Caki2 (cell line): ENCODE measurements around the gene MYL9. TPM values are rescaled to one million over a fixed set of nuclear protein-coding genes. Genes with fewer than 3 reads are reported as not detected.

Source experiments
- DNase-seq: peaks from one replicate; pipeline ENCODE4 v3.0.0-alpha.2; 2015; ENCODE audit warnings: low read depth
- in situ Hi-C: cut with HindIII; loops from 2 replicates; pipeline ENCODE4 v1.10.0; 2016; ENCODE audit warnings: low sequenced_read_pairs, low pct_unique_long_range_greater_than_20kb, mixed read lengths
- total RNA-seq: library from RNA; depleted of rRNA; stranded (reverse); fragments of >200 nt; shearing (Covaris generic); gene quantifications from 2 replicates; pipeline ENCODE4 v1.2.3, GENCODE V29; 2014; ENCODE audit warnings: low replicate concordance

Gene MYL9
- total RNA-seq, 1 experiment from 2014 or later, result not detected

DNA sequence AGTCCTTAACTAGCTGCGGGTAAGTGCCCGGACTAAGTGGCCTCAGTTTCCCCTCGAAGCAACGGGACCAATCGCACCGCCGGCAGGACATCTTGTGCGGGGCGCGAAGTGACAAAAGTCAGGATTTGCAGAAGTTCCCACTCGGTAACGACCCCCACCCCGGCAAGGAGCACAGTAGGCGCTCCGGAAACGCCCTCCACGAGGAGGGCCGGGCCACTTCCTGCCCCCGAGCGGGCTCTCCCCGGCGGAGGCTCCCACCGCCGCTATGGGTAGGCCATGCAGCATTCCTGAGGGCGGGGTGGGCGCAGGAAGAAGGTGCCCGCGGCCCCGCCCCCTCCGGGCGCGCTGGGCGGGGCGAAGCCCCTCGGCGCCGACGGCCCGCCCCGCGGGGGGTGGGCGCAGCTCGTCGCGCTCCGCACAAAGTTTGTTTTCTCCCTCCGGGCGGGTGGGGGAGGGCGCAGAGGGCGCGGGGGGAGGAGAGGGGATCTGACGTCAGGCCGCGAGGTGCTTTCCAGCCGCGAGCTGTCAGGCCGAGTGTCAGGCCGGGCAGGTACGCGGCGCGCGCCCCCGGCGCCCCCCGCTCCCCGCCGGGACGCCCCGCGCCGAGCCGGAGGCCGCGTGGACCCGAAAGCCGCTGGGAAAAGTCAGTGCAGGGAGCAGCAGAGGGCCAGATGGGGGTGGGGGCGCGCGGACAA is 31.9 kb downstream of the MYL9 start, which contains the start of gene TGIF2:
Gene TGIF2, plus strand, starts transcription at position 495 of the 695 bp plus-strand sequence. CDS start 5,178 bp downstream, outside the sequence.
- in situ Hi-C loops, result no loop called here
- peak; percentile 88 for DNase-seq

DNA sequence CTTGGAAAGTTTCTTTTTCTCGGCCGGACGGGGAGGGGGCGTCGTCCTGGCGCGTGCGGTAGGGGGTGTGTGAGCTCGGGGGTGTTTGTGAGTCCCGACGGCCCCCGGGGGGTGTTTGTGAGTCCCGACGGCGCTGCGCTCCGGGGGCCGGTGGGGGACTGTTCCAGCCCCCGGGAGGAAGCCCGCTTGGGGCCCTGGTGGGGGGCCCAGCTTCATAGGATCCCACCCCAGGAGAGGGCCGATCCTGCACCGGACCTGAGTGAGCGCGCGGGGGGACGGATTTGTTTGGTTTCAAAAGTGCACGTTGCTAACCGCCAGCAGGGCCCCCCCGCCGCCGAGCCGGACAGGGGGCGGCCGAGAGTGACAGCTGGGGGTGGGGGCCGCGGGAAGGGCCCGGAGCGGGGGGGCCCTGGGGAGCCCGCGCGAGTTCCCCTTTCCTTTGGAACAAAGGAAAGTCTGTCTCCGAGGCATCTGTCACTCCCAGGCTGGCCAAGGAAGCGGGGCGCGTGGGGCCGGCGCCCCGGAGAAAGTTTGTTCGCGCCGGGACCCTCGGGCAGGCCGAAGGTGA is 32.6 kb downstream of the MYL9 start:
- DNase-seq, result no peak
- in situ Hi-C loops, result no loop called here

DNA sequence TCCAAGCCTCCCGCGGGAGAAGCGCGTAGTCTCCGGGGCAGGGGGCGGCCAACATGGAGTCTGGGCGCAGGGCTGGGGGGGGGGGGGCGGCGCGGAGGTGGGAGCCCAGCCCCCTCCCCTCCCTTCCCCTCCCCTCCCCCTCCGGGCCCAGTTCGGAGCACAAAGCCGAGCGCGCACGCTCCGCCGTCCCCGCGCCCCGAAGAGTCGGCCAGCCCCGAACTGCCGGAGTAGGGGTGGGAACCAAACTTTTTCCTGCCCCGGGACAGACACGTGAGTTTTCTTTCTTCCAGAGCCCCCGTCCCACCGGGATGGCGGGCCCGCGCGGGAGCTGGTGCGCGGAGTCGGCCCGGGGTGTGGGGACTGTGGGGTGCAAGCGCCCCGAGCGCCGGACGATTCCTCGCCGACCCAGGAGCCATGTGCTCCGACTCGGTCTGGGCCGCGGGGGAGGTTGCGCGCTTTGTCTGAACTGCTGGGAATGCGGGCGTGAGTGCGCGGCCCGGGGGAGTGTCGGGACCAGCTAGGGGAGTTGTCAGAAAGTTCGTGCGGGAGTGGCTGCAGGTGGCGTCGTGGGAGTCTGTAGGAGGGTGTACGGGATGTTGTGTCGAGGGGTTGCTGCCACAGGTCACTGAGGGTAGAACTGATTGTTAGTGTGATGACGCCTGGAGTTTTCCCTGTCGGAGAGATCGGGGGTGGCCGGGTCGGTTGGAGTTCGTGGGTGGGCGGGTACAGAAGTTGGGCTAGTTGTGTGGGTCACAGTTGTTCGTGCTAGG is 33.2 kb downstream of the MYL9 start:
- DNase-seq, result no peak
- in situ Hi-C loops, result no loop called here

DNA sequence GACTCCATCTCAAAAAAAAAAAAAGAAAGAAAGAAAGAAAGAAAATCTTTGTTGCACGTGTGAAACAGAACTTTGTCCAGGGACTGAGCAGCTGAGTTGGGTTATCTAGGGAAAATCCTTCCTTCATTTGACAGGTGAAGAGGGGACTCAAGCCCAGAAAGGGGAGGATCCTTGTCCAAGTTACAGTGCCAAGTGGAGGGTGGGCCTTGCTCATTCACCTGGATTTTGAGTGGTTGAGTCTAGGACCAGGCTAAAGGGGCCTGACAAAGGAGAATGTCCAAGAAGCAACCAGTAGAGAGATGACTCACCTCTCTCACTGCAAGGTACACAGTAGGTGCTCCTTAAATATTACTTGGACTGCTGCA is 34.7 kb downstream of the MYL9 start:
- in situ Hi-C loops, result no loop called here

DNA sequence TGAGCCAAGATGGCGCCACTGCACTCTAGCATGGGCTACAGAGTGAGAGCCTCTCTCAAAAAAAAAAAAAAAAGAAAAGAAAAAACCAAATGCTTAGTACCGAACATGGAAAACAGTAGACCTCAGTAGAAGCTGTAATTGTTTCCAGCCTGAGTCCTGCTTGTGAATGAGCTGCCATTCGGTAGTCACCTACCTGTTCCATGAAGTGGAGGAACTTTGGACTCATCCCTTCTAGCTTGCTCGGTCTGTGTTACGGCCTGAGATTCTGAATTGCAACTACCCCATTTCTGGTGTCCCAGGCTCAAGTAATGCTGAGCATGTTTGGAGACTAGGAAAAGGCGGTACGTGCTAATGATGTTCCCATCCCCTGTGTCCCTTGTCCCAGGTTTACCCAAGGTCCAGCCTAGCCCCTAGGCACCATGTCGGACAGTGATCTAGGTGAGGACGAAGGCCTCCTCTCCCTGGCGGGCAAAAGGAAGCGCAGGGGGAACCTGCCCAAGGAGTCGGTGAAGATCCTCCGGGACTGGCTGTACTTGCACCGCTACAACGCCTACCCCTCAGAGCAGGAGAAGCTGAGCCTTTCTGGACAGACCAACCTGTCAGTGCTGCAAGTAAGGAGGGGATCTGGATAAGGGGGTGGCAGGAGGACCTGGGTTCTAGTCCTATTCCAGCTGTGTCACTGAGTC is 37.2 kb downstream of the MYL9 start:
- in situ Hi-C loops, result no loop called here
- DNase-seq, result no peak

More for the DNA sequence above, 34.7 kb downstream of the MYL9 start:
- DNase-seq, result no peak

DNA sequence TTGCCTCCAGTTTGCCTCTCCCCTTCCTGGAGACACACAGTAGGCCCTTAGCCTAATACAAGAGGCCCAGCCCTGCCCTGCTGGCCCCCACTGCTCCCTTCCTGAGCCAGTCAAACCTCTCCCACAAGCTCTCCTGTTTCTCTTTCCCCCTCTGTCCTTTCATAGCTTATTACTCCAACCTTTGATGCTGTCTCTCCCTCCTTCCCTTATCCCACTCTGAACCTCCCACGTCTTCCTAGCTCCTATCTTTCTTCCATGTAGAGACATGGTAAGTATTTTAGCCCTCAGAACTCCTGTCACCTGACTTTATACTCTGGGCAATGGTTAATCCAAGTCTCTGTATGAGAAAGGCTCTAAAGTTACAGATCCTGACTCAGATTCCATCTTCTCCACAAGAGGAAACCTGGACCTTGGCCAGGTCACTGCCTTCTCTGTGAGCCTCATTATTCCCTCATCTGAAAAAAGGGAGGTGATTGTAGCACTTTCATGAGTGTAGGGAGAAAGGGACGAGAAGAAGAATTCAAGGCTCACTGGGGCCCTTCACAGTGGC is 38.8 kb downstream of the MYL9 start:
- DNase-seq, result peak; percentile 80

DNA sequence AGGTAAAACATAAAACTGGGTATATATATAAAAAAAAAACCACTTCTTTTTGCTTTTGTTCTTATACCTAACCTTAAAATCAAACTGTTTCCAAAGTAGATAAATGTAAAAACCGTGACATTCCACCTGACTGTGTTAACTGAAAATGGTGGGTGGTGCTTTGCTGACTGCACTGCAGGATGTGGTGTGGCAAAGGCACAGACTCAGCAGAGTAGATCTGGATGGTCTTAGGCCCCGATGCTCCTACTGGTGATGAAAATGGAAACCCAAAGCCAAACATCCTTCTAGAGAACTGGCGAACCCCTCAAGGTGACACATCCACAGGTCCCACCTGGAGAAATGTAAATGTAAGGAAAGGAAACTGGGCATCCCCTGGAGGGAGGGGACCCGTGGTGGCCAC is 41.0 kb downstream of the MYL9 start:
- no peak for DNase-seq
- in situ Hi-C loops, result no loop called here

More for the DNA sequence above, 38.8 kb downstream of the MYL9 start:
- in situ Hi-C loops, result no loop called here

DNA sequence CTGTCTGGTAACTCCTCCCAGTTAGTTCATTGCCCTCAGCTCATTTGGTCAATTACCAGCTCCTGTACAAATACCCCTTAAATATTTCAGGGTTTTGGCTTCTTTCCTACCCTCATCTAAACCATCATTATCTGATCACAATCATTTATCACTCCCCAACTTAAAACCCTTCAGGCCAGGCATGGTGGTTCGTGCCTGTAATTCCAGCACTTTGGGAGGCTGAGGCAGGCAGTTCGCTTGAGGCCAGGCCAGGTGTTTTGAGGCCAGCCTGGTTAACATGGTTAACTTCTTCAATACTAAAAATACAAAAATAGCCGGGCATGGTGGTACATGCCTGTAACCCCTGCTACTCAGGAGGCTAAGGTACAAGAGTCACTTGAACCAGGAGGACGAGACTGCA is 41.5 kb downstream of the MYL9 start:
- no peak for DNase-seq
- in situ Hi-C loops, result no loop called here

DNA sequence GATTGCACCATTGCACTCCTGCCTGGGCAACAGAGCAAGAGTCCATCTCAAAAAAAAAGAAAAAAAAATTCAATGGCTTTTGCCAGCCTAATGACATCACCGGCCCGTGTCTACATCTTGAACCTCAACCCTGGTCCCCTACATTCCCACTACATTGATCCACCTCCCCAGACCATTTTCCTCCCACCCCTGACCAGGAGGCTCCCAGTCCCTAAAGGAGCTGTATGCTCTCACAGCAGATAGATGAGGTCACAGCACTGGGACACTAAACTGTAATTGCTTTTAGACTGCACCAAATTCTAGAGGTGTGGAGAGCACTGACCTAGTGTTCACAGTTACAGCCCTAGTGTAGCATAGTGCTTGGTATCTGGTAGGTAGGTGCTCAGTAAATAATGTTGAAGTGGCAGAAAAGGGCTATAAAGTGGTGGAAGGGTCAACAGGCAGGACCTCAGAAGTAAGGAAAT is 42.7 kb downstream of the MYL9 start:
- no peak for DNase-seq
- in situ Hi-C loops, result no loop called here

DNA sequence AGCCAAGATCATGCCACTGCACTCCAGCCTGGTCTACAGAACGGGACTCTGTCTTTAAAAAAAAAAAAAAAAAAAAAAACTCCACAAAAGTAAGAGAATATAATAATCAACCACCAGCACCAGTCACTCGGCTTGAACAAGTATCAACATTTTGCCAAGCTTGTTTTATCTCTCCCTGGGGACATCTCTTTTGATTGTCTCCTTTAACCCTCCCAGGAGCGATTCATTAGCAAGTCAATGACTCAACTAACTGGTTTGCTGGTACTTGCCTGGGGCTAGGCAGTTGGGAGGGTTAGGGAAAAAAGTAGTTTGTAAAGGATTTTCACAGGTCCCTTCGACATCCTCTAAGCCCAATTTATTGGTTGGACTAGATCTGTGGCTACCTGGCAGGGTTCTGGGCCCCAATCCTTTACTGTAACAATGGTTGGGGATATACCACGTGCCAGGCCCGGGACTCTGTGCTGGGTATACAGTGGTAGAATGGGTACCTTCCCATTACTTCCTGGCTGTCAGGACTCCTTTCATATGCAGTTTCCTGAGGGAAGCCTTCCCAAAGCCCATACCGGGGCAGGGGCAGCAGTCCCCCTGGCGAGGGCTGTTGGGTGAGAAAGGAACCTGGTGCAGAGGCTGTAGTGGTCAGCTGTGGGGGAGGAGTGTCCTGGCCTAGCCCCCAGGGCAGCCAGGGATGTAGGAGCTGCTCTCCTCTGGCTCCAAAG is 44.2 kb downstream of the MYL9 start:
- DNase-seq, result peak; percentile 58
- in situ Hi-C loops, result no loop called here

DNA sequence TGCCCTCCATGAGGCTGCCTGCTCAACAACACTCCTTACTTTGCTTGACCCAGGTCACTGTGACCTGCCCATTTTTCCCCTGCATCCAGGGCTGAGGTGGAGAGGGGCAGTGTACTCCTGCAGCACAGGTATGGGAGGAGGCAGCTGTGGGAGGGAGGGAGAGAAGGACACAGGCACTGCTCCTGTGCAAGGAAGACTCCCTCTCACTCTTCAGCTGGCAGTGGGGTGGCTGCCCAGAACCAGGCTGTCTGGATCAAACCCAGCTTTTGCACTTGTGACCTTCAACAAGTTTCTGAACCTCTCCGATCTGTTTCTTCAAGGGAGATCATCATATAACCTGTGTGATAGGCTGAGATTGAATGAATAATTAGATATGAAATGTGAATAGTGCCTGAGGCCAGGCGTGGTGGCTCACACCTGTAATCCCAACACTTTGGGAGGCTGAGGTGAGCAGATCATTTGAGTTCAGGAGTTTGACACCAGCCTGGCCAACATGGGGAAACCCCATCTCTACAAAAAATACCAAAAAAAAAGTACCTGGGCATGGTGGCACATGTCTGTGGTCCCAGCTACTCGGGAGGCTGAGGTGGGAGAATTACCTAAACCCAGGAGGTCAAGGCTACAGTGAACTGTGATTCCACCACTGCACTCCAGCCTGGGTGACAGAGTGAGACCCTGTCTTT is 46.2 kb downstream of the MYL9 start:
- DNase-seq, result no peak
- in situ Hi-C loops, result no loop called here

DNA sequence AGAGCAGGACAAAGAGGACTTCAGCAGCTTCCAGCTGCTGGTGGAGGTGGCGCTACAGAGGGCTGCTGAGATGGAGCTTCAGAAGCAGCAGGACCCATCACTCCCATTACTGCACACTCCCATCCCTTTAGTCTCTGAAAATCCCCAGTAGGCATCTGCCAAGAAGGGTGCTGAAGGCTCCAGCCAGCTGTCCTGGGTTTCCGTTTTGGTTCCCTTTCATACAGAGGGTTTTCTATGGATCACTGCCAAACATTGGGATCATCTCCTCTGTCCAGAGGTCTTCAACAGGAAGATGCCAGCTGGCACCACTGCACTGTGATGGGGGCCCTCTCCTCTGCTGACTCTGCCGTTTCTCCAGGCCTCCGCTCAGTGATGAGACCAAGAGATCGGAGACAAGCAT is 50.0 kb downstream of the MYL9 start:
- in situ Hi-C loops, result no loop called here

DNA sequence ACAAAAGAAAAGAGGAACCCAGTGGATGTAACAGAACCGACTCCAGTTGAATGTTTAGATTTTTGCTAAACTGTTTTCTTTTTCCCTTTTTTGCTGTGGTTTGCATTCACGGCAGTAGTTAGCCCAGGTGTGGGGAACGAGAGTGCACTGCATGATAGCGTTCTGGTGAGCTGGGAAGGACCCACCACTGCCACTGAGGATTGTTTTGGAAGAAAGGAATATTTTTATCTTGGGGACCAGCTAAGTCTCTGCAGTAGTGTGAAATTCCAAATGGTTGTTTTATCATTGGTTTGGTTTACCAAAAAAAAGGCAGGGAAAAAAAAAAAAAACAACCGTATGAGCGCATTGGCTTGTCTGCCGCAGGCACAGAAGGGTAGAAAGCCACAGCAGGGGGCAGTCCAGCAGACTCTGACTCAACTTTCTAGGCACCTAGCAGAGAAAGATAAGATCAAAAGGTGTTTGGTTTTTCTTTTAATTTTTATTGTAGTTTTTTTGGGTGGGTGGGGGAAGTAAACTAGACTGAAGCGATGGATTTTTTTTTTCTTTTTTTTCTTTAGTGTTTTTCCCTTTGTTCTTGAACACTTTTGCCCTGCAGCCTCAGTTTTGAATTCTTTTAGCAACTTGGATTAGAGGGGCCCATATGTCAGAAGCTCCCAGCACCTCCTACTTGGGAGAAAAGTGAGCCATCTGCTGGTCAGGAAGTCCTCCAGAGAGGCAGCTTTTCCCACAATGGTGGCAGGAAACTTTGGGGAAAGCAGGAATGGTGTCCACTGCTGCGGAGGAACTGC is 50.7 kb downstream of the MYL9 start:
- no peak for DNase-seq
- in situ Hi-C loops, result no loop called here

More for the DNA sequence above, 50.0 kb downstream of the MYL9 start:
- DNase-seq, result no peak

DNA sequence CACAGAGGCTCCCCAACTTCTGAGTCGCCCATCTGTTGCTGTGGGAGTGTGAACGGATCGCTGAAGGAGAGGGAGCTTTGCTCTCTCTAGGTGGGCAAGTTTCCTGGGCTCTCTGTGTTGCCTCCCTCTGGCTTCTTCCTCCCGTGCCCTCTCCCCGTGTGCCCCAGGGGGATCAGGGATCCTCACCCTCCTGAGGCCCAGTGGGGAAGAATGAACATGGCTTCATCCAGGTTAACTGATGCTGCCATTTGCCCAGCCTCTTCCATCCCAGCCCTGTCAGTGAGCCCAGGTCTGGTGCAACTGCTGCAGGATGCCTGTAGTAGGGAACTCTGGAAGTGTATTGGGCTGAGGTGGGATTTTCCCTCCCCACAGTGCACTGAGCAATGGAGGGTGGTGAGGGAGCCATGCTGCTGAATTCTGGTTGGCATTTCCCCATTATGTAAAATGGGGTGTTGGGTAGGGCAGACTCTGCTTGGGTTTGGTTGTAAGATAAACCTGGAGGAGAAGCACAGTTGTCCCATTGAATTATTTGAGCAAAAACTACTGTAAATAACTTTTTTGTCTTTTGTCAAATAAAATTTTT is 52.1 kb downstream of the MYL9 start:
- in situ Hi-C loops, result no loop called here
- no peak for DNase-seq

DNA sequence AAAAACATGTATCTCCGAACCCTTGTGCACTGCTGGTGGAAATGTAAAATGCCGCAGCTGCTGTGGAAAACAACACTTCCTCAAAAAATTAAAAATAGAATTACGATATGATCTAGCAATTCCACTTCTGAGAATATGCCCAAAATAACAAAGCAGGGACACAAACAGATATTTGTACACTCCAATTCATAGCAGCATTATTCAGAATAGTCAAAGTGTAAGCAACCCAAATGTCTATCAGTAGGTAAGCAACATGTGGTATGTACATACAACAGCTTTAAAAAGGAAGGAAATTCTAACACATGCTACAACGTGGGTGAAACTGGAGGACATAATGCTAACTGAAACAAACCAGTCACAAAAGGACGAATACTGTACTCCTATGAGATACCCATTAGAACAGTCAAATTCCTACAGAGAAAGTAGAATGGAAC is 58.6 kb downstream of the MYL9 start:
- in situ Hi-C loops, result no loop called here

More for the DNA sequence above, 58.6 kb downstream of the MYL9 start:
- no peak for DNase-seq
